Activated CD8-positive, alpha-beta T cell treated with anti-CD3 and anti-CD28 coated beads, Interleukin-2, amount 10 ng/mL, durations not matched to agents 7 days and 5 days (primary cell): Measurements from ENCODE around the gene SCAPER. TPM values are rescaled to one million over a fixed set of nuclear protein-coding genes. Genes with fewer than 3 reads are reported as not detected.

Experiments
- ATAC-seq: fragments of 150-1000 bp; cut with Tn5 transposase; one replicate; pipeline ENCODE4 v1.10.0; 2021; ENCODE audit warnings: moderate library complexity
- CTCF ChIA-PET: fragments of 350-600 bp; sonication (Branson Sonifier 250); formaldehyde crosslinking; loops from one replicate; lab custom pipeline; 2021; ENCODE audit warnings: antibody characterized with exemption; lab: Charles Lee
- POLR2A ChIA-PET: fragments of 350-600 bp; sonication (Branson Sonifier 250); formaldehyde crosslinking; loops from one replicate; lab custom pipeline; 2021; ENCODE audit warnings: antibody characterized with exemption; lab: Charles Lee
- DNase-seq: peaks from one replicate; pipeline ENCODE4 v3.0.0-alpha.2; 2020
- H3K27ac Mint-ChIP-seq: one replicate; pipeline ENCODE4 v1.8.0; 2021; ENCODE audit warnings: mild to moderate bottlenecking, mixed read lengths
- H3K27me3 Mint-ChIP-seq: one replicate; pipeline ENCODE4 v1.8.0; 2021; ENCODE audit warnings: low read depth, mixed read lengths
- H3K36me3 Mint-ChIP-seq: one replicate; pipeline ENCODE4 v1.8.0; 2021; ENCODE audit warnings: low read depth, mixed read lengths
- H3K4me1 Mint-ChIP-seq: one replicate; pipeline ENCODE4 v1.8.0; 2021; ENCODE audit warnings: low read depth, mixed read lengths
- H3K4me3 Mint-ChIP-seq: one replicate; pipeline ENCODE4 v1.8.0; 2021; ENCODE audit warnings: mild to moderate bottlenecking, mixed read lengths
- H3K9me3 Mint-ChIP-seq: one replicate; pipeline ENCODE4 v1.8.0; 2022; ENCODE audit warnings: mixed read lengths; ENCODE audit not compliant: insufficient read depth
- total RNA-seq, 2 experiments: library from RNA; stranded (reverse); gene quantifications; one replicate each; pipeline ENCODE4 v1.2.3, GENCODE V29; 2021

The SCAPER gene
- total RNA-seq, 2 experiments from 2014 or later, result 29.0 to 32.2 TPM

DNA sequence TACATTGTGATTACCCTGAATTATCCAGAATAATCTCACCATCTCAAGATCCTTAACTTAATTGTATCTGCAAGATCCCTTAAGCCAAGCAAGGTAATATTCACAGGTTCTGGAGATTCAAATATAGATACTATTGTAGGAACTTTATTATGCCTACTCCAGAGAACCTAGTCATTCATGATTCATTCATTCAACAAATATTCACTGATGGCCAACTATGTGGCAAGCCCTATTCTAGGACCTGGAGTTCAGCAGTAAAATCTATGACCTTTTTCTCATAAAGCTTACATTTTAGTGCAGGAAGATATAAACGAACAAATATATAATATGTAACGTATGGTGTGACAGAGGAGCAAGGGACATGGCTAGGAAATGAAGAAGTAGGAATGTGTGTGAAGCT, 519.0 kb downstream of the SCAPER start:
- ATAC-seq (no peak), DNase-seq (no peak)
- ChIA-PET CTCF (no interaction called here), POLR2A (interaction anchor here (0.7 kb wide), 1 partner anchor 522 kb away, joined by 3 read pairs; no protein-coding TSS in a partner anchor)
- no peak overlapping the region for H3K4me3 Mint-ChIP-seq
- H3K9me3 Mint-ChIP-seq, result no peaks in the 10 kb centered on the region
- no peaks in the 10 kb centered on the region for H3K36me3 Mint-ChIP-seq
- H3K4me1 Mint-ChIP-seq, result no peaks in the 10 kb centered on the region
- H3K27me3 Mint-ChIP-seq, result no peaks in the 10 kb centered on the region
- no peak overlapping the region for H3K27ac Mint-ChIP-seq

DNA sequence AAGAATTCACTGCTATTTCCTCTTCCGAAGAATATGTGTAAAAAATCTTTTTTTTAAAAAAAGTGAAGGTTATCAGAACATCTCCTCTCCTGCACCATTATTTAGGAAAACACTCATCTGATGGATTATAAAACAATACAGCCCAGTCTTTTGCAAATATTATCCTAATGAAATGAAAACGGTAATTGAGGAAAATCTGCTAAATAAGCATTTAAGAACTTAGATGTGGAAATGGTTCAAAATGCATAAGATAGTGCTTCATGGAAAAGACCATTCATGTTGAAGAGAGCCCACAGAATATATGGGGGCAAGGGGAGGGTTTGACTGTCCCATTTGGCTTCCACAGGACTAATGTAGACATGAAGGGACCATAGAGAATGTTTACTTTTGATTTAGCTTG, 520.7 kb downstream of the SCAPER start:
- POLR2A ChIA-PET, result no interaction called here
- no peaks in the 10 kb centered on the region for H3K9me3 Mint-ChIP-seq
- no peak overlapping the region for H3K4me3 Mint-ChIP-seq
- no peak for DNase-seq
- ATAC-seq, result no peak
- no peak overlapping the region for H3K27ac Mint-ChIP-seq
- H3K4me1 Mint-ChIP-seq, result no peaks in the 10 kb centered on the region
- H3K27me3 Mint-ChIP-seq, result no peaks in the 10 kb centered on the region
- H3K36me3 Mint-ChIP-seq, result no peaks in the 10 kb centered on the region
- CTCF ChIA-PET, result no interaction called here

DNA sequence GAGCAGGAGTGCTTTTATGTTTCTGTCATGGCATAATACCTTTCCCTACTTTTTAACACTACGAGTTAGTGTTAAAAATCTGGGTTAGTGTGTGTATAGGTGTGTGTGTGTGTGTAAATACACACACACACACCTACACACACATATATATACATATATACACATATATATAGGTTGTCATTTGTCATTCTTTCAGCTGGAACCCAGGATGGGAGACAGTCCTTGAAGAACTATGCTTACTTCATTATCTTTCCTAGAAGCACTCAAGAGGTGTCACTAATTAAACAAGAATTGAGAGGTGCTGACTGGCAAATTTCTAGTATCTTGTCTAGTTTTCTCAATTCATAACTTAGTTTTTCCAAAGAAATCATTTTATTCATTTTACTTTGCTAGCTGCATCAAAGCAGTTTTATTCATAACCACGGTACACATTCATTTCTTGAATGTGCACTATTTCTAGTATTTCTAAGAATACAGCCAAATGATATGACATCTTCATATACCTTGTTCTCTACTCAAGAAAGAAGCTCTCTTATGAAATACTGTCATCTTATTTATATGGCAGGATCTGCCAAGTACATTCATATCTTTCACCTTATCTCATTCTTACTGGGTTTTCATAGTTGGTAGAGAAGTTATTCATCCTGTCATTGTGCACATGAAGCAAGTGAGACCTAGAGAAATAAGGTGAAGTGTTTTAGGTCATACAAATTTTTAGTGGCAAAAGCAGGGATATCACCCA, 522.0 kb downstream of the SCAPER start:
- DNase-seq (no peak), ATAC-seq (no peak)
- CTCF ChIA-PET, result interaction anchor here (1.5 kb wide), 1 partner anchor 9 kb away, joined by 3 read pairs; no protein-coding TSS in a partner anchor
- no peak overlapping the region for H3K27ac Mint-ChIP-seq
- H3K9me3 Mint-ChIP-seq, result no peaks in the 10 kb centered on the region
- POLR2A ChIA-PET, result no interaction called here
- H3K4me1 Mint-ChIP-seq, result no peaks in the 10 kb centered on the region
- H3K4me3 Mint-ChIP-seq, result no peak overlapping the region
- H3K27me3 Mint-ChIP-seq, result no peaks in the 10 kb centered on the region
- no peaks in the 10 kb centered on the region for H3K36me3 Mint-ChIP-seq

DNA sequence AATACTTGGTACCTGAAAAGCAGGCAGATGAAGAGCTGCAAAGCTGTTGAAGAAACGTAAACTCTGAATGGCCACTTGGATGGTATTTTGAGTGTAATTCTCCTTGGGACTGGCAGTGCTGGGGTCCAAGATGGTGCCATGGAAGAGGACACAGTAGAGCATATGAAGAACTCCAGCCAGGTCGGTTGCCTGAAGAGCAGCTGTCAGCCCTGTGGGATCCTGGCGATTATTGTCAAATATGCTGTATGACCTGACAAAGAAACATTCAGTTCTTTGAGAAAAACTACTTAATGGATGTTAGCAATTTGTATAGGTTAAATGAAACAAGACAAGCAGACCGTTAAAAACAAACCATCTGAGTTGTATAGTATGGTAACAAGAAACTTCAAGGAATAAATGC, 523.8 kb downstream of the SCAPER start:
- Mint-ChIP-seq H3K9me3 (no peaks in the 10 kb centered on the region), H3K36me3 (no peaks in the 10 kb centered on the region), H3K4me3 (no peak overlapping the region), H3K27ac (no peak overlapping the region), H3K4me1 (no peaks in the 10 kb centered on the region), H3K27me3 (no peaks in the 10 kb centered on the region)
- DNase-seq (no peak), ATAC-seq (no peak)
- ChIA-PET CTCF (interaction anchor here (1.5 kb wide), 1 partner anchor 10 kb away, joined by 3 read pairs; no protein-coding TSS in a partner anchor), POLR2A (no interaction called here)

DNA sequence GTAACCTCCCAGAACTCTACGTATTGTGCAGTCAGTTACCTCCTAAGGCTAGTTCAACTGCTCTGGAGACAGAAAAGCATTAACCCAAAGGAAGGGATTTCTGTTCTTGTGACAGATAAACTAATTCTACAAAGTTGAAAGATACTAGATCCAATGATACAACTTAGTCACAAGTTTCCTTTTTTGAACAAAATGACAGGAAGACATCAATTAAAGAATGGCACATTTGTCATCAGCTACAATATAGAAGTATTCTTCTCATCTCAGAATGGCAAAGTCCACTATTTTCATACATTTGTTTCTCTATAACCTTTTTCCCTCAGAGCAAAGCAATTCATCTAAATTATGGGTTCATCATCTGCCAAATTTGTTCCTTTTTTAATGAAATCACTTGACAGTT, 524.9 kb downstream of the SCAPER start:
- ChIA-PET POLR2A (no interaction called here), CTCF (no interaction called here)
- no peak for ATAC-seq
- H3K27me3 Mint-ChIP-seq, result no peaks in the 10 kb centered on the region
- no peaks in the 10 kb centered on the region for H3K9me3 Mint-ChIP-seq
- no peak for DNase-seq
- H3K36me3 Mint-ChIP-seq, result no peaks in the 10 kb centered on the region
- H3K4me1 Mint-ChIP-seq, result no peaks in the 10 kb centered on the region
- H3K27ac Mint-ChIP-seq, result no peak overlapping the region
- H3K4me3 Mint-ChIP-seq, result no peak overlapping the region

DNA sequence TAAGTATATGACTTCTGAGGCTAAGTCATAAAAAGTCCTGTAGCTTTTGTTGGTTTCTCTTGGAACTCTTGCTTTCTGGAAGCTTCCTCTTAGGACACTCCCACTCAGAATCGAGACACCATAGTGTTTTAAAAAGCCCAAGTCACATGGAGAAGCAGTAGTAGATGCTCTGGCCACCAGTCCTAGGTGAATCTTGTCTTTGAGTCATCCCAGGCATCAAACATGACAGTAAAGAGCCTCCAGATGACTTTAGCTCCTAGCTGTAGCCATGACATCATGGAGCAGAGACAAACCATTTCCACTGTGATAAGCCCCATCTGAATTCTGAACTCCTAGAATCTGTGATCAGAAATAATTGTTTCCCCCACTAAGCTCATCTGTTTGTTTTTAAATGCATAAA, 526.4 kb downstream of the SCAPER start:
- DNase-seq (no peak), ATAC-seq (no peak)
- H3K9me3 Mint-ChIP-seq, result no peaks in the 10 kb centered on the region
- H3K36me3 Mint-ChIP-seq, result no peaks in the 10 kb centered on the region
- ChIA-PET POLR2A (no interaction called here), CTCF (no interaction called here)
- H3K4me3 Mint-ChIP-seq, result no peak overlapping the region
- H3K27me3 Mint-ChIP-seq, result no peaks in the 10 kb centered on the region
- H3K27ac Mint-ChIP-seq, result no peak overlapping the region
- H3K4me1 Mint-ChIP-seq, result no peaks in the 10 kb centered on the region

DNA sequence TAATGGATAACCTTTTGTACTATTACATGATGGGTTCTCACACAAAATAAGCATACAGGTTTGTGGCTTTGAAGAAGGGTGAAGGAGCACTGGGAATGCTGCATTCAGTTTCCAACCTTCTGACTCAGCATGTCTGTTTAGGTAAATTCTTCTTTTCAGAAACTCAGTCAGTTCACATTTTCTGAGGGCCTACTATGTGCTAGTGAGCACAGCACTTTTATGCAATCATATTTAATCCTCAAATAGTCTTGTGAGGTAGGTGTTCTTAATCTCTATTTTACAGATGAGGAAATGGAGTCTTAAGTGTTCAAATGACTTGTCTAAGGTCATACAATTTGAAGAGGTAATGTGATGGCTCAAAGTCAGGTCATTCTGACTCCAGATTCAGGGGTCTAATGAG, 527.4 kb downstream of the SCAPER start:
- ATAC-seq (no peak), DNase-seq (no peak)
- H3K27me3 Mint-ChIP-seq, result no peaks in the 10 kb centered on the region
- ChIA-PET POLR2A (no interaction called here), CTCF (interaction anchor here (1.0 kb wide), 1 partner anchor 142 kb away, joined by 3 read pairs; no protein-coding TSS in a partner anchor)
- no peak overlapping the region for H3K4me3 Mint-ChIP-seq
- no peak overlapping the region for H3K27ac Mint-ChIP-seq
- H3K4me1 Mint-ChIP-seq, result no peaks in the 10 kb centered on the region
- H3K9me3 Mint-ChIP-seq, result no peaks in the 10 kb centered on the region
- no peaks in the 10 kb centered on the region for H3K36me3 Mint-ChIP-seq

DNA sequence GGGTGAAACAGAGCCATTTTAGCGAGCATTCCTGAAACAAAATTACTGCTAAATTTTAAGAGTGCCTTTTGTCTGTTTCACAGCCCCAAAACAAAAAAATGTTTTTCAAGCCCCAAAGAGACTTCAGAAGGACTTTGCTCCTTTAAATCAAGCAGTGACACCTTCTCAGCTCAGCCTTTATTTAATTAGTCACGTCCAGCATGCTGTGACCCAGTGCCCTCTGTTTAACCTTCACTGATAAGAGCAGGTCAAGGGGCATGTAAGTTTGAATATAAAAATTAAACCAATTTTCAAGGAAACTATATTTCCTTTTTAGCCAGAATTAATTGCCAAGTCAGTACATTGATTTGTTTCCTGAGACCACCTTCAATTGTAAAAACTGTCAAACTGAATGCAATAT, 527.9 kb downstream of the SCAPER start:
- no peak for DNase-seq
- Mint-ChIP-seq H3K4me1 (no peaks in the 10 kb centered on the region), H3K27ac (no peak overlapping the region), H3K9me3 (no peaks in the 10 kb centered on the region), H3K4me3 (no peak overlapping the region), H3K36me3 (no peaks in the 10 kb centered on the region), H3K27me3 (no peaks in the 10 kb centered on the region)
- POLR2A ChIA-PET, result no interaction called here
- CTCF ChIA-PET, result interaction anchor here (1.0 kb wide), 1 partner anchor 142 kb away, joined by 3 read pairs; no protein-coding TSS in a partner anchor
- no peak for ATAC-seq

DNA sequence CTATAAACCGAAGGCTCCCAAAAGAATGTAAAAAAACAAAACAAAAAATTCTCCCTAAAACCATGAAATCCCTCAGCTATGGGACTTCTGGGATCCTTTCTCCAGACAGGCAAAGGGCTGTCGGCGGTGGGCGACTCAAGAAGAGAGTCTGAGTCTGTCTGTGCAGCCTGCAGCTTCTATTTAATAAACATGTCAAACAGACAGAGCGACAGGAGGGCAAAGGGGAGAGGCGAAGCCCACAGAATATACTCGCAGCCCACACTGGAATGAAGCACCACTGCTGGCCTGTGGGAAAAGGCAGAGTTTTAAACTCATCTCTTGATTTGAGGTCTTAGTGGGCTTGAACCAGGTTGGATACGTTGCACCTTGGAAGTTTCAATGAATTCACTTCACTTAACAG, 528.3 kb downstream of the SCAPER start:
- ChIA-PET CTCF (no interaction called here), POLR2A (no interaction called here)
- Mint-ChIP-seq H3K4me3 (no peak overlapping the region), H3K27me3 (no peaks in the 10 kb centered on the region), H3K9me3 (no peaks in the 10 kb centered on the region), H3K36me3 (no peaks in the 10 kb centered on the region), H3K4me1 (no peaks in the 10 kb centered on the region), H3K27ac (no peak overlapping the region)
- no peak for DNase-seq
- no peak for ATAC-seq

DNA sequence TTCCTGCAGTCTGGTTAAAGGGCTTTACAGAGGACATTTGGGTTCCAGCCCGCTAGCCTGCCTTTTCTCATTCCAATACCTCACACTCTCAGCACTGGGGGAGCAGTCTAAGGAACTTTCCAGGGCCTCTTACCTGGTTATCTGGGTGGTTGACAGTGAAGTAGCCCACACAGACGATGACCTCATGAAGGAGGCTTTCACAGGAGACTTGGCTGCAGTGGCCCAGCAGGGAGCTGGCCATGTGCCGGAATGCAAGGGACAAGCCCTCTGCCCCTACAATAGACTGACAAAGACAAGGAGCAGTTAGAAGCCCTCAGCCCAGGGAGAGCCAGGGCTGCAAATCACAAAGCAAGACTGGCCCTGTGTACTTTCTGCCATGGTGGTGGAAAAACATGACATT, 529.1 kb downstream of the SCAPER start:
- Mint-ChIP-seq H3K4me3 (no peak overlapping the region), H3K9me3 (no peaks in the 10 kb centered on the region), H3K4me1 (no peaks in the 10 kb centered on the region), H3K36me3 (no peaks in the 10 kb centered on the region), H3K27me3 (no peaks in the 10 kb centered on the region), H3K27ac (no peak overlapping the region)
- no peak for DNase-seq
- CTCF ChIA-PET, result no interaction called here
- POLR2A ChIA-PET, result no interaction called here
- no peak for ATAC-seq

DNA sequence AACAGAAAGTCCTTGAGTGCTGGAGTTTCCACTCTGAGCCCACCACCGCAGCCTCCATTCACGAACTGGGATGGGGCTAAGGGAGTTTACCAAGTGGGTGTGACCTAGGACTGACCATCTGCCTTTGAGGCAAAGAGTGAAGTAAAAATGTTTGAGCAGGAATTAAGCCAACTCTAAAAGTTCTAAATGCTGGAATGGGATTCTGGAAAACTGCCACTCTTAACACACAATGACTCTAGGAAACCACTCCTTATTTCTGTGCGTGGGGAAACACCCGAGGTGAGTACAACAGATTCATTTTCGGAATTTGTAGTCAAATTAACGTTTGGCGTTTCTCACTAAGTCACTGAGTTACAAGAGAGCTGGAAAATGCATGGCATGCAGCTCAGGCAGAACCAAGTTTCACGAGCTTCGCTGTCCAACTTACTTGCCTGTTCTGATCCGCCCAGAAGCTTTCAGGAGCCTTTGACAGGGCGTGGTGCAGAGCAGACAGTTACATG, 537.0 kb downstream of the SCAPER start:
- ChIA-PET POLR2A (no interaction called here), CTCF (interaction anchor here (0.6 kb wide), 1 partner anchor 47 kb away, joined by 3 read pairs; no protein-coding TSS in a partner anchor)
- Mint-ChIP-seq H3K36me3 (no peaks in the 10 kb centered on the region), H3K4me1 (no peaks in the 10 kb centered on the region), H3K27me3 (no peaks in the 10 kb centered on the region), H3K4me3 (no peak overlapping the region), H3K9me3 (no peaks in the 10 kb centered on the region), H3K27ac (no peak overlapping the region)
- DNase-seq, result no peak
- ATAC-seq, result no peak

DNA sequence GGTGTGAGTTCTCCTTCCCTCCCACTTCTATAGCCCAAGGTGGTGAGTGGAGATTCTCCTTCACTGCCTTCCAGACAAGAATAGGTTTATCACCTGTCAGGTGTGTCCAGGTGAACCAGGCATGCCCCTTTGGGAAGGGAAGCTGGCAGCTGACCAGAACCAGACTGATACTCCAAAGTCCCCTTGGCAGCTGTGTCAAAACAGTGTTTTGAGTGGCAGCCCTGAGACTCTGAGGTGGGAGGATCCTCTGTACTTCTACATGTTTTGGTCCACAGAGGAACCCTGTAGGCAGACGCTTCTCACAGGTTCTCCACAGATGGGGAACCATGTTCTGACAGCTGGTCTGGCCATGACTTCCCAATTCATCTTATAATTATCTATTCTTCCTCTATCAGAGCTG, 538.4 kb downstream of the SCAPER start:
- DNase-seq, result no peak
- Mint-ChIP-seq H3K9me3 (no peaks in the 10 kb centered on the region), H3K27ac (no peak overlapping the region)

More for the DNA sequence above, 538.4 kb downstream of the SCAPER start:
- Mint-ChIP-seq H3K27me3 (no peaks in the 10 kb centered on the region), H3K4me1 (no peaks in the 10 kb centered on the region), H3K4me3 (no peak overlapping the region), H3K36me3 (no peaks in the 10 kb centered on the region)
- ATAC-seq, result no peak
- CTCF ChIA-PET, result no interaction called here
- POLR2A ChIA-PET, result no interaction called here
